Sigmoid colon (tissue), 4 donors: Measurements from ENCODE around the gene PVALB.

Experiments used
- CTCF ChIP-seq, 4 experiments: fragments of 450-650 bp in 3 of 4; fragments of 200-600 bp in 1 of 4; IDR thresholded peaks; one replicate each; pipeline ENCODE4 v1.5.1; 2016 to 2019; ENCODE audit warnings: antibody characterized with exemption in 4 of 4, mild to moderate bottlenecking in 3 of 4, moderate library complexity in 2 of 4
- EP300 ChIP-seq, 4 donors: sonication (generic); formaldehyde crosslinking; IDR thresholded peaks; one replicate each; pipeline ENCODE4 v1.6.1; 2017; ENCODE audit warnings: antibody characterized with exemption in 4 of 4
- POLR2A ChIP-seq, 2 donors: fragments of 450-650 bp; IDR thresholded peaks; one replicate each; pipeline ENCODE4 v1.6.1; 2016; ENCODE audit warnings: antibody characterized with exemption in 2 of 2, mild to moderate bottlenecking in 2 of 2, moderate library complexity in 2 of 2

- no peak for TF ChIP-seq CTCF (IDR thresholded peaks at IDR 0.05)
- TF ChIP-seq POLR2A (IDR thresholded peaks at IDR 0.05), result no peak
- TF ChIP-seq EP300 (IDR thresholded peaks at IDR 0.05), result no peak
Measured at GRCh38 chr22:36769541-36770512, 47.0 kb downstream of the PVALB start.
